ENCODE data around the gene CYP4F3. TPM values are rescaled to one million over a fixed set of nuclear protein-coding genes. Genes with fewer than 3 reads are reported as not detected.

Gene CYP4F3
- total RNA-seq, 2 experiments from 2014 or later, result not detected

DNA sequence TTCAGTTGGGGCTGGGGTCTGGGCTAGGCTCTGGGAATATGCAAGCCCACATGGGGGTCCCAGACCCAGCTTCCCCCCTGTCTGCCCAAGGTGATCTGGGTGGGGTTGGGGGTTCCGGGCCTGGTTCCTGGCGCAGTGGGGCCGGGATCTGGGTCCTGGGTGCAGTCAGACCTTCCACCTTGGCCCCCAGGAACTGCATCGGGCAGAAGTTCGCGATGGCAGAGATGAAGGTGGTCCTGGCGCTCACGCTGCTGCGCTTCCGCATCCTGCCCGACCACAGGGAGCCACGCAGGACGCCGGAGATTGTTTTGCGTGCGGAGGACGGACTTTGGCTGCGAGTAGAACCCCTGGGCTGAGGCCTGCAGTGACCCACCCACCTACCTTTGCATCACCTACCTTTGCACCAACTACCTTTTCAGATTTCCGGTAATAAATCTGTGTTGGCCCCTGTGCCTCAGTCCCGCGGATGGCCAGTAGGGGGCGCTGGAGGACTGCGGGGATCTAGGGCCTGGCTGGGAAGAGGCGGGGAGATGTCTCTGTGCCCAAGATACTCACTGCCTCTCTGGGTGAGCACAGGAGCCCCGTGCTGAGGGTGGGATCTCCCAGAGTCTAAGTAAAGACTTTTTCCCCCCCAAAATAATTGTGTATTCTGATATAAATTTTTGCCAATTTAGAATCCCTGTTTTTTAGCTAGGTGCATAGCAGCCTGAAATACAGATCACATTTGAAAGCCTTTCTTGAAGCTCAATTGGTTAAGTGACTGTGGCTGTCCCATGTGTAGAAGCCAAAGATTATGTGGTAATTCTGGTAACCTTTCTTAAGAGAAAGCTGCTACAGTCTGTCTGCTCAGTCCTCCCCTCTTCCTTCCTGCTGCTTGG lies 11.5 kb upstream of the CYP4F3 start:
- no peak for TF ChIP-seq EZH2phosphoT487 (IDR thresholded peaks at IDR 0.05; ENCODE audit: borderline replicate concordance, low read depth, low read length)
- peak; percentile 97 for TF ChIP-seq CTCF (conservative IDR thresholded peaks at IDR 0.05; ENCODE audit: low read length)
- no peaks in the 10 kb centered on the region for H3K9me2 ChIP-seq (ENCODE audit: insufficient read depth, low read length)
- intact Hi-C loops (cut with micrococcal nuclease; ENCODE audit: unreplicated experiment), result loop anchor here (1.0 to 10.0 kb wide), 3 partner anchors 356 to 553 kb away; no protein-coding TSS in a partner anchor
- H3K79me2 ChIP-seq (ENCODE audit: insufficient read depth, low read depth, low read length), result no peaks in the 10 kb centered on the region
- H3K4me1 ChIP-seq (ENCODE audit: insufficient read depth, low read length, poor library complexity, severe bottlenecking), result no peaks in the 10 kb centered on the region
- peak; percentile 73 for DNase-seq (ENCODE audit: low spot score)
- ChIA-PET CTCF (ENCODE audit: unreplicated experiment) (no interaction called here), POLR2A (interaction anchor here (0.6 kb wide), 1 partner anchor 488 kb away, joined by 3 read pairs; no protein-coding TSS in a partner anchor)
- no peak overlapping the region for H3K4me3 ChIP-seq (ENCODE audit: low read depth, low read length, poor library complexity, severe bottlenecking)
- H3K9me3 ChIP-seq (ENCODE audit: low read length), result no peaks in the 10 kb centered on the region
- H3K27ac ChIP-seq (ENCODE audit: low read depth, low read length, poor library complexity, severe bottlenecking), result no peak overlapping the region
- H3K4me2 ChIP-seq (ENCODE audit: low read length), result 0 out of 2 replicates have a peak overlapping the region, but pooled peaks have one; percentile 16
- BruUV-seq (replicated peaks), result no TSS peak
- no peak overlapping the region for H2AFZ ChIP-seq (ENCODE audit: low read length)
- H3K36me3 ChIP-seq (ENCODE audit: insufficient read depth, low read length), result no peaks in the 10 kb centered on the region
- H4K20me1 ChIP-seq (ENCODE audit: insufficient read depth, low read length), result no peaks in the 10 kb centered on the region

GRCh38 chr19:15631817-15632216 lies 8.9 kb upstream of the CYP4F3 start:
- ChIA-PET CTCF (ENCODE audit: unreplicated experiment) (no interaction called here), POLR2A (no interaction called here)
- H2AFZ ChIP-seq (ENCODE audit: low read length), result no peak overlapping the region
- no peaks in the 10 kb centered on the region for H3K9me3 ChIP-seq (ENCODE audit: low read length)
- no peaks in the 10 kb centered on the region for H4K20me1 ChIP-seq (ENCODE audit: insufficient read depth, low read length)
- peak; percentile 43 for DNase-seq (ENCODE audit: low spot score)
- H3K36me3 ChIP-seq (ENCODE audit: insufficient read depth, low read length), result no peaks in the 10 kb centered on the region
- intact Hi-C loops (cut with micrococcal nuclease; ENCODE audit: unreplicated experiment), result no loop called here
- no peaks in the 10 kb centered on the region for H3K4me1 ChIP-seq (ENCODE audit: insufficient read depth, low read length, poor library complexity, severe bottlenecking)
- H3K4me3 ChIP-seq (ENCODE audit: low read depth, low read length, poor library complexity, severe bottlenecking), result no peak overlapping the region
- no peaks in the 10 kb centered on the region for H3K9me2 ChIP-seq (ENCODE audit: insufficient read depth, low read length)
- no peak overlapping the region for H3K4me2 ChIP-seq (ENCODE audit: low read length)
- no peak overlapping the region for H3K27ac ChIP-seq (ENCODE audit: low read depth, low read length, poor library complexity, severe bottlenecking)
- no peaks in the 10 kb centered on the region for H3K79me2 ChIP-seq (ENCODE audit: insufficient read depth, low read depth, low read length)
- TF ChIP-seq EZH2phosphoT487 (IDR thresholded peaks at IDR 0.05; ENCODE audit: borderline replicate concordance, low read depth, low read length) (no peak), CTCF (conservative IDR thresholded peaks at IDR 0.05; ENCODE audit: low read length) (peak; percentile 60)
- no TSS peak for BruUV-seq (replicated peaks)

Measured in OCI-LY7 (cell line).